ENCODE results near the gene DOK7. TPM values are rescaled to one million over a fixed set of nuclear protein-coding genes. Genes with fewer than 3 reads are reported as not detected.

DOK7 gene
- total RNA-seq, 1 experiment from 2014 or later = 5.3 TPM

DNA sequence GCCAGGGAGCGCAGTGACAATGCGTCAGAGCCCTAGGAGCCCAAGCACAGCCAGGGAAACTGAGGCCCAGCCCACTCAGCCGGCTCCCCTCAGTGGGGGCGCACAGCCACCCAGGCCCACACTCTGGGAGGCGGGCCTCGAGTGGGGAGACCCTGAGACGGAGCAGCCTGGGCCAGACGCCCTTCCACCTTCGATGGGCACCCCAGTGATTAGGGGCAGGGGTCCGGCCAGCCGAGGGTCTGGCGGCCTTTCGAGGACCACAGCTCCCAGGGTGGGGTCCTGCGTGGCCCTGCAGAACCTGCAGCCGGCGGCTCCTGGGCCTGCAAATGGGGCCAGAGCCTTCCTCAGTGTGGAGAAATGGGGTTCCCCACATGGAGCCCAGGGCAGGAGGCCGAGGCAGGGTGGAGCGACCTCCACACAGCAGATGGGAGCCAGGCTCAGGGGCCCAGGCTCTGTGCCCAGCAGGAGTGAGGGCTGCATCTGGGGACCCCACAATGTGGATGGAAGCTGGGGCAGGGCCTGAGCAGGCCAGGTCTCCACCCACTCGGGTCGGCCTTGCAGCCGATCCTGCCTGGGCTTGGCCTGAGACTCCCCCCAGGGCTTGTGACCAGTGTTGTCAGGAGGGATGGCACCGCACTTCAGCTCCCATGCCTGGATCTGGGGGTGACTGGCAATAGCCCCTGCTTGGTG lies 16.3 kb upstream of the DOK7 start:
- no peaks in the 10 kb centered on the region for H3K27me3 Mint-ChIP-seq (ENCODE audit: insufficient read depth, unreplicated experiment)
- intact Hi-C loops (cut with micrococcal nuclease) = no loop called here
- POLR2A ChIA-PET = no interaction called here

DNA sequence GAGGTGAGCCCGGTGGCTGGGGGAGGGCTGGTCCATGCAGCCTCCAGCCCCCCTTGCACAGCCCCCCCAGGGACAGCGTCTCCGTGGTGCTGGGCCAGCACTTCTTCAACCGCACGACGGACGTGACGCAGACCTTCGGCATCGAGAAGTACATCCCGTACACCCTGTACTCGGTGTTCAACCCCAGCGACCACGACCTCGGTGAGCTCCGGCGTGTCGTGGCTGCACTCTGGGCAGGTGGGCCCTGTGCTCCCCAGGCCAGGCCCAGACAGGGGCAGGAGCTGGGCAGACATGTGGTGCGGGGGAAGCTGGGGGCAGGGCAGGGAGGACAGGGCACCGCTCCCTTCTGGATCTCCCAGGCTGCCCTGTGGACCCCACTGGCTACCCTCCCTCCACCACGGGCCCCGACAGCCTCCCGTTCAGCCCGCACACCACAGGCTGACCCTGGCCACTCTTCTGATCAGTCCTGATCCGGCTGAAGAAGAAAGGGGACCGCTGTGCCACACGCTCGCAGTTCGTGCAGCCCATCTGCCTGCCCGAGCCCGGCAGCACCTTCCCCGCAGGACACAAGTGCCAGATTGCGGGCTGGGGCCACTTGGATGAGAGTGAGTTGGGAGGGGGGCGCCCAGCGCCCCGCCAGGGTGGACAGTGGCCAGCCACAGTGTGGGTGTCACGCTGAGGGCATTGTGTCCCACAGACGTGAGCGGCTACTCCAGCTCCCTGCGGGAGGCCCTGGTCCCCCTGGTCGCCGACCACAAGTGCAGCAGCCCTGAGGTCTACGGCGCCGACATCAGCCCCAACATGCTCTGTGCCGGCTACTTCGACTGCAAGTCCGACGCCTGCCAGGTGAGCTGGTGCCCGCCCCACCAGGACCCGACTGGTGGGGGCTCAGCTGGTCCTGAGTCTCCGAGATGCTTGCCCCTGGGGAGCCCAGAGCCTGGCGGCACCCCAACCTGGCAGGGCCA lies 15.4 kb upstream of the DOK7 start:
- no peaks in the 10 kb centered on the region for H3K27me3 Mint-ChIP-seq (ENCODE audit: insufficient read depth, unreplicated experiment)
- BruUV-seq (replicated peaks) = no TSS peak
- H3K36me3 Mint-ChIP-seq (ENCODE audit: insufficient read depth, unreplicated experiment) = no peaks in the 10 kb centered on the region
- H3K4me3 Mint-ChIP-seq (ENCODE audit: unreplicated experiment) = no peak overlapping the region
- H3K9me3 Mint-ChIP-seq (ENCODE audit: unreplicated experiment) = no peaks in the 10 kb centered on the region
- intact Hi-C loops (cut with micrococcal nuclease) = no loop called here
- CTCF ChIA-PET = interaction anchor here (0.9 kb wide), 1 partner anchor 7 kb away, joined by 3 read pairs; no protein-coding TSS in a partner anchor
- POLR2A ChIA-PET = no interaction called here
- DNase-seq (ENCODE audit: unreplicated experiment) = no peak
- no peak overlapping the region for H3K27ac Mint-ChIP-seq (ENCODE audit: low read depth, unreplicated experiment)
- TF ChIP-seq, protein P1, sequence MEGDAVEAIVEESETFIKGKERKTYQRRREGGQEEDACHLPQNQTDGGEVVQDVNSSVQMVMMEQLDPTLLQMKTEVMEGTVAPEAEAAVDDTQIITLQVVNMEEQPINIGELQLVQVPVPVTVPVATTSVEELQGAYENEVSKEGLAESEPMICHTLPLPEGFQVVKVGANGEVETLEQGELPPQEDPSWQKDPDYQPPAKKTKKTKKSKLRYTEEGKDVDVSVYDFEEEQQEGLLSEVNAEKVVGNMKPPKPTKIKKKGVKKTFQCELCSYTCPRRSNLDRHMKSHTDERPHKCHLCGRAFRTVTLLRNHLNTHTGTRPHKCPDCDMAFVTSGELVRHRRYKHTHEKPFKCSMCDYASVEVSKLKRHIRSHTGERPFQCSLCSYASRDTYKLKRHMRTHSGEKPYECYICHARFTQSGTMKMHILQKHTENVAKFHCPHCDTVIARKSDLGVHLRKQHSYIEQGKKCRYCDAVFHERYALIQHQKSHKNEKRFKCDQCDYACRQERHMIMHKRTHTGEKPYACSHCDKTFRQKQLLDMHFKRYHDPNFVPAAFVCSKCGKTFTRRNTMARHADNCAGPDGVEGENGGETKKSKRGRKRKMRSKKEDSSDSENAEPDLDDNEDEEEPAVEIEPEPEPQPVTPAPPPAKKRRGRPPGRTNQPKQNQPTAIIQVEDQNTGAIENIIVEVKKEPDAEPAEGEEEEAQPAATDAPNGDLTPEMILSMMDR (IDR thresholded peaks at IDR 0.05; ENCODE audit: unreplicated experiment) = no peak
- H3K4me1 Mint-ChIP-seq (ENCODE audit: insufficient read depth, unreplicated experiment) = peaks cover 10% of the 10 kb centered on the region

More for the DNA sequence above, 16.3 kb upstream of the DOK7 start:
- no TSS peak for BruUV-seq (replicated peaks)
- H3K36me3 Mint-ChIP-seq (ENCODE audit: insufficient read depth, unreplicated experiment) = no peaks in the 10 kb centered on the region
- no peak for DNase-seq (ENCODE audit: unreplicated experiment)
- CTCF ChIA-PET = no interaction called here
- H3K4me3 Mint-ChIP-seq (ENCODE audit: unreplicated experiment) = no peak overlapping the region
- no peak overlapping the region for H3K27ac Mint-ChIP-seq (ENCODE audit: low read depth, unreplicated experiment)
- no peaks in the 10 kb centered on the region for H3K9me3 Mint-ChIP-seq (ENCODE audit: unreplicated experiment)
- TF ChIP-seq, protein P1 (IDR thresholded peaks at IDR 0.05; ENCODE audit: unreplicated experiment) = no peak
- H3K4me1 Mint-ChIP-seq (ENCODE audit: insufficient read depth, unreplicated experiment) = peaks cover 3% of the 10 kb centered on the region

DNA sequence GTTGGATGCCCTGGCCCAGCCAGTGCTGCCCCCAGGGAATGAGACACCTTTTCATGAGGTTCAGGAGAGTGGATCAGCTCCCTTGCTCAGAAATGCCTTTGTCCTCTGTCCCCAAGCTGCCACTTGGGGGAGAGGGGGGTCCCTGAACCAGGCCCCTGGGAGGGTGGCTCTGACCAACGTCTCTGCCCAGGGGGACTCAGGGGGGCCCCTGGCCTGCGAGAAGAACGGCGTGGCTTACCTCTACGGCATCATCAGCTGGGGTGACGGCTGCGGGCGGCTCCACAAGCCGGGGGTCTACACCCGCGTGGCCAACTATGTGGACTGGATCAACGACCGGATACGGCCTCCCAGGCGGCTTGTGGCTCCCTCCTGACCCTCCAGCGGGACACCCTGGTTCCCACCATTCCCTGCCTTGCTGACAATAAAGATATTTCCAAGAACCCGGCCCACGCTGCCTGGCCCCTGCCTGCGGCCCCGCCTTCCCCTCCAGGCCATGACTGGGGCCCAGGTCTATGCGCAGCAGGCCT lies 14.0 kb upstream of the DOK7 start:
- intact Hi-C loops (cut with micrococcal nuclease) = no loop called here
- DNase-seq (ENCODE audit: unreplicated experiment) = no peak
- ChIA-PET CTCF (interaction anchor here (0.7 to 0.9 kb wide), 2 partner anchors 9 to 342 kb away, joined by 3 to 4 read pairs; no protein-coding TSS in a partner anchor), POLR2A (no interaction called here)
- Mint-ChIP-seq H3K27ac (ENCODE audit: low read depth, unreplicated experiment) (no peak overlapping the region), H3K27me3 (ENCODE audit: insufficient read depth, unreplicated experiment) (no peaks in the 10 kb centered on the region), H3K9me3 (ENCODE audit: unreplicated experiment) (no peaks in the 10 kb centered on the region), H3K36me3 (ENCODE audit: insufficient read depth, unreplicated experiment) (no peaks in the 10 kb centered on the region), H3K4me1 (ENCODE audit: insufficient read depth, unreplicated experiment) (peaks cover 10% of the 10 kb centered on the region), H3K4me3 (ENCODE audit: unreplicated experiment) (no peak overlapping the region)
- no TSS peak for BruUV-seq (replicated peaks)
- TF ChIP-seq, protein P1 (IDR thresholded peaks at IDR 0.05; ENCODE audit: unreplicated experiment) = no peak

Measured in MCF 10A (cell line).